Duodenal mucosa (tissue), 2 donors: Measurements from ENCODE around the gene CDC42.

Experiments
- H3K27ac ChIP-seq: one replicate; pipeline ENCODE4 v1.7.0; 2013; ENCODE audit warnings: low read depth, low read length
- H3K27me3 ChIP-seq, 2 donors: one replicate each; pipeline ENCODE4 v1.7.0; 2013; ENCODE audit warnings: low read length in 2 of 2, control low read depth in 1 of 2; ENCODE audit not compliant: insufficient read depth in 2 of 2, control insufficient read depth in 1 of 2
- H3K36me3 ChIP-seq, 2 donors: one replicate each; pipeline ENCODE4 v1.7.0; 2013; ENCODE audit warnings: low read length in 2 of 2, control low read depth in 1 of 2; ENCODE audit not compliant: insufficient read depth in 2 of 2, control insufficient read depth in 1 of 2
- H3K4me1 ChIP-seq, 2 donors: one replicate each; pipeline ENCODE4 v1.7.0; 2013; ENCODE audit warnings: low read length in 2 of 2, control low read depth in 1 of 2; ENCODE audit not compliant: insufficient read depth in 2 of 2, control insufficient read depth in 1 of 2
- H3K4me3 ChIP-seq, 2 donors: one replicate each; pipeline ENCODE4 v1.7.0; 2013; ENCODE audit warnings: low read length in 2 of 2, low read depth in 1 of 2
- H3K9ac ChIP-seq, 2 donors: one replicate each; pipeline ENCODE4 v1.7.0; 2013; ENCODE audit warnings: low read length in 2 of 2, low read depth in 1 of 2
- H3K9me3 ChIP-seq, 2 donors: one replicate each; pipeline ENCODE4 v1.7.0; 2013; ENCODE audit warnings: low read length in 2 of 2, control low read depth in 1 of 2; ENCODE audit not compliant: control insufficient read depth in 1 of 2

CDC42 gene

GRCh38 chr1:22071511-22071910 lies 19.0 kb downstream of the CDC42 start:
- H3K4me1 ChIP-seq: peaks cover 40 to 45% of the 10 kb centered on the region in 2 donors
- H3K27ac ChIP-seq: no peak overlapping the region
- H3K27me3 ChIP-seq: no peaks in the 10 kb centered on the region
- no peak overlapping the region for H3K4me3 ChIP-seq
- peaks cover 0 to 6% of the 10 kb centered on the region in 2 donors for H3K36me3 ChIP-seq
- no peaks in the 10 kb centered on the region for H3K9me3 ChIP-seq
- no peak overlapping the region for H3K9ac ChIP-seq

- Histone ChIP-seq H3K4me1 (peaks cover 32 to 34% of the 10 kb centered on the region in 2 donors), H3K27ac (no peak overlapping the region)
Measured at GRCh38 chr1:22074803-22075202, 22.3 kb downstream of the CDC42 start.

GRCh38 chr1:22075718-22076117 lies 23.2 kb downstream of the CDC42 start:
- Histone ChIP-seq H3K36me3 (peaks cover 0 to 24% of the 10 kb centered on the region in 2 donors), H3K4me3 (no peak overlapping the region), H3K4me1 (peaks cover 31 to 34% of the 10 kb centered on the region in 2 donors), H3K27me3 (no peaks in the 10 kb centered on the region), H3K9ac (no peak overlapping the region), H3K27ac (no peak overlapping the region), H3K9me3 (no peaks in the 10 kb centered on the region)

More at GRCh38 chr1:22074803-22075202, 22.3 kb downstream of the CDC42 start:
- Histone ChIP-seq H3K9me3 (no peaks in the 10 kb centered on the region), H3K9ac (no peak overlapping the region), H3K27me3 (no peaks in the 10 kb centered on the region), H3K4me3 (no peak overlapping the region), H3K36me3 (peaks cover 0 to 16% of the 10 kb centered on the region in 2 donors)

- peaks cover 31 to 34% of the 10 kb centered on the region in 2 donors for H3K4me1 ChIP-seq
- H3K9me3 ChIP-seq: no peaks in the 10 kb centered on the region
- no peak overlapping the region for H3K9ac ChIP-seq
- no peak overlapping the region for H3K27ac ChIP-seq
- no peaks in the 10 kb centered on the region for H3K27me3 ChIP-seq
- peaks cover 4 to 30% of the 10 kb centered on the region in 2 donors for H3K36me3 ChIP-seq
- no peak overlapping the region for H3K4me3 ChIP-seq
Measured at GRCh38 chr1:22076346-22076745, 23.8 kb downstream of the CDC42 start.

- Histone ChIP-seq H3K36me3 (peaks cover 13 to 42% of the 10 kb centered on the region in 2 donors), H3K4me3 (no peak overlapping the region)
Measured at GRCh38 chr1:22077728-22078127, 25.2 kb downstream of the CDC42 start.

GRCh38 chr1:22078133-22078532 lies 25.6 kb downstream of the CDC42 start:
- peaks cover 13 to 45% of the 10 kb centered on the region in 2 donors for H3K36me3 ChIP-seq
- H3K4me3 ChIP-seq: no peak overlapping the region
- no peak overlapping the region for H3K27ac ChIP-seq
- no peaks in the 10 kb centered on the region for H3K9me3 ChIP-seq
- H3K27me3 ChIP-seq: no peaks in the 10 kb centered on the region
- peaks cover 24 to 34% of the 10 kb centered on the region in 2 donors for H3K4me1 ChIP-seq
- no peak overlapping the region for H3K9ac ChIP-seq

More at GRCh38 chr1:22077728-22078127, 25.2 kb downstream of the CDC42 start:
- Histone ChIP-seq H3K27me3 (no peaks in the 10 kb centered on the region), H3K9ac (no peak overlapping the region), H3K4me1 (peaks cover 24 to 34% of the 10 kb centered on the region in 2 donors), H3K9me3 (no peaks in the 10 kb centered on the region), H3K27ac (no peak overlapping the region)

GRCh38 chr1:22080191-22080590 lies 27.7 kb downstream of the CDC42 start:
- H3K27me3 ChIP-seq: no peaks in the 10 kb centered on the region
- H3K4me3 ChIP-seq: no peak overlapping the region
- H3K9ac ChIP-seq: no peak overlapping the region
- H3K4me1 ChIP-seq: peaks cover 22 to 25% of the 10 kb centered on the region in 2 donors
- H3K36me3 ChIP-seq: peaks cover 13 to 54% of the 10 kb centered on the region in 2 donors
- no peak overlapping the region for H3K27ac ChIP-seq
- H3K9me3 ChIP-seq: no peaks in the 10 kb centered on the region

GRCh38 chr1:22088331-22088730 lies 35.8 kb downstream of the CDC42 start:
- H3K36me3 ChIP-seq: peaks cover 21 to 50% of the 10 kb centered on the region in 2 donors
- no peak overlapping the region for H3K4me3 ChIP-seq
- H3K9me3 ChIP-seq: no peaks in the 10 kb centered on the region
- no peak overlapping the region for H3K9ac ChIP-seq
- H3K27me3 ChIP-seq: no peaks in the 10 kb centered on the region
- no peak overlapping the region for H3K27ac ChIP-seq
- H3K4me1 ChIP-seq: peaks cover 19 to 36% of the 10 kb centered on the region in 2 donors

- Histone ChIP-seq H3K36me3 (peaks cover 26 to 49% of the 10 kb centered on the region in 2 donors), H3K27ac (no peak overlapping the region), H3K27me3 (no peaks in the 10 kb centered on the region), H3K4me3 (no peak overlapping the region), H3K4me1 (peaks cover 16 to 36% of the 10 kb centered on the region in 2 donors), H3K9me3 (no peaks in the 10 kb centered on the region), H3K9ac (no peak overlapping the region)
Measured at GRCh38 chr1:22089134-22089571, 36.6 kb downstream of the CDC42 start.

GRCh38 chr1:22089787-22090186 lies 37.3 kb downstream of the CDC42 start:
- no peak overlapping the region for H3K27ac ChIP-seq
- H3K4me3 ChIP-seq: no peak overlapping the region
- H3K4me1 ChIP-seq: peaks cover 16 to 36% of the 10 kb centered on the region in 2 donors
- H3K36me3 ChIP-seq: peaks cover 30 to 52% of the 10 kb centered on the region in 2 donors
- H3K27me3 ChIP-seq: no peaks in the 10 kb centered on the region
- H3K9ac ChIP-seq: no peak overlapping the region
- no peaks in the 10 kb centered on the region for H3K9me3 ChIP-seq
